ENCODE data around the gene TSPOAP1. TPM values are rescaled to one million over a fixed set of nuclear protein-coding genes. Genes with fewer than 3 reads are reported as not detected.

TSPOAP1 gene
- total RNA-seq, 1 donor from 2014 or later = 27.9 TPM

DNA sequence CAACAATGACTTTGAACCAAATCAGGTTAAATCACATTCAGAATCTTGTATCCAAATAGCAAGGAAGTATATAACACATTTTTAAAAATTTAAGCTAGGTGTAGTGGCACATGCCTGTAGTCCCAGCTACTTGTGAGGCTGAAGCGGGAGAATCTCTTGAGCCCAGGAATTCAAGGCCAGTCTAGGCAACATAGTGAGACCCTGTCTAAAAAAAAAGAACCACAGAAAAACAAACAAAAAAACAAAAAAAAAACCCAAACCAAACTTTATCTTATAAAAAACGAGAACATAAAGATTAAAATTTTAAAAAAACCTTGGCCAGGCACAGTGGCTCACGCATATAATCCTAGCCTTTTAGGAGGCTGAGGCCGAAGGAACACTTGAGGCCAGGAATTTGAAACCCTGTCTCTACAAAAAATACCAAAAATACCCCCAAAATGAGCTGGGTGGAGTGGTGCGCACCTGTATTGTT, 11.8 kb upstream of the TSPOAP1 start:
- H3K4me1 Mint-ChIP-seq = peaks cover 17% of the 10 kb centered on the region
- DNase-seq (ENCODE audit: low read depth, low spot score) = no peak
- H3K36me3 Mint-ChIP-seq (ENCODE audit: low read depth) = peaks cover 7% of the 10 kb centered on the region
- TF ChIP-seq, protein P1, sequence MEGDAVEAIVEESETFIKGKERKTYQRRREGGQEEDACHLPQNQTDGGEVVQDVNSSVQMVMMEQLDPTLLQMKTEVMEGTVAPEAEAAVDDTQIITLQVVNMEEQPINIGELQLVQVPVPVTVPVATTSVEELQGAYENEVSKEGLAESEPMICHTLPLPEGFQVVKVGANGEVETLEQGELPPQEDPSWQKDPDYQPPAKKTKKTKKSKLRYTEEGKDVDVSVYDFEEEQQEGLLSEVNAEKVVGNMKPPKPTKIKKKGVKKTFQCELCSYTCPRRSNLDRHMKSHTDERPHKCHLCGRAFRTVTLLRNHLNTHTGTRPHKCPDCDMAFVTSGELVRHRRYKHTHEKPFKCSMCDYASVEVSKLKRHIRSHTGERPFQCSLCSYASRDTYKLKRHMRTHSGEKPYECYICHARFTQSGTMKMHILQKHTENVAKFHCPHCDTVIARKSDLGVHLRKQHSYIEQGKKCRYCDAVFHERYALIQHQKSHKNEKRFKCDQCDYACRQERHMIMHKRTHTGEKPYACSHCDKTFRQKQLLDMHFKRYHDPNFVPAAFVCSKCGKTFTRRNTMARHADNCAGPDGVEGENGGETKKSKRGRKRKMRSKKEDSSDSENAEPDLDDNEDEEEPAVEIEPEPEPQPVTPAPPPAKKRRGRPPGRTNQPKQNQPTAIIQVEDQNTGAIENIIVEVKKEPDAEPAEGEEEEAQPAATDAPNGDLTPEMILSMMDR (conservative IDR thresholded peaks at IDR 0.05) = no peak
- H3K27ac Mint-ChIP-seq (ENCODE audit: unreplicated experiment) = no peak overlapping the region
- no peaks in the 10 kb centered on the region for H3K9me3 Mint-ChIP-seq
- no peak overlapping the region for H3K4me3 Mint-ChIP-seq
- H3K27me3 Mint-ChIP-seq (ENCODE audit: low read depth) = no peaks in the 10 kb centered on the region

DNA sequence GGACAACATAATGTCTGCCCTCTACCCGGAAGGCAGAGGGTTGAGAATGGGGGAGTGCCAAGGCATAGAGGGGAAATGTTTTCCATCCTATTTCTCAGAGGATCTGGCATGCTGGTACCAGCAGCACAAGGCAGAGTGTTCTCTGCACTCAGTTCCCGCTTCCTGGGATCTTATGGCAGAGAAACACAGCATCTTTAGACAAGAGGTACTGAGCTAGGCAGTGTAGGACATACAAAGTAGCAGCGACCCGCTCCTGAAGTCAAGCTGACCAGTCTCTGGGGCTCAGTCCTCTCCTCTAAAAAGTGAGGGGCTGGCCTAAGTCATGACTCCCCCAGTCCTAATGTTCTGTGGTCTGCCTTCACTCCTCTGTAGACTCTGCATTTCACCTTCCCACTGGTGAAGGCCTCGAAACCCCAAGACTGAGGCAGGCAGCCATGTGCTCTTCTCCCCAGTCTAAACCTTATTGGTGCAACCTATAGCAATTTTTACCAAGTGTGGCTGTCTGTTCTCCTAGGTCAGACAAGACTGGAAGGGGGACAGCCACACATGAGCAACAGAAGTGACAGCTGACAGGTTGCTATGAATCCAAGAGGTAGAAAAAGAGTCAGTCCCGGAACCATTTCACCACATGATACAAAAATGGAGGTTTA, 11.3 kb upstream of the TSPOAP1 start:
- no peak overlapping the region for H3K27ac Mint-ChIP-seq (ENCODE audit: unreplicated experiment)
- TF ChIP-seq, protein P1 (conservative IDR thresholded peaks at IDR 0.05) = no peak
- H3K9me3 Mint-ChIP-seq = no peaks in the 10 kb centered on the region
- H3K4me3 Mint-ChIP-seq = no peak overlapping the region
- H3K4me1 Mint-ChIP-seq = peaks cover 19% of the 10 kb centered on the region
- DNase-seq (ENCODE audit: low read depth, low spot score) = no peak
- H3K36me3 Mint-ChIP-seq (ENCODE audit: low read depth) = peaks cover 6% of the 10 kb centered on the region
- H3K27me3 Mint-ChIP-seq (ENCODE audit: low read depth) = no peaks in the 10 kb centered on the region

DNA sequence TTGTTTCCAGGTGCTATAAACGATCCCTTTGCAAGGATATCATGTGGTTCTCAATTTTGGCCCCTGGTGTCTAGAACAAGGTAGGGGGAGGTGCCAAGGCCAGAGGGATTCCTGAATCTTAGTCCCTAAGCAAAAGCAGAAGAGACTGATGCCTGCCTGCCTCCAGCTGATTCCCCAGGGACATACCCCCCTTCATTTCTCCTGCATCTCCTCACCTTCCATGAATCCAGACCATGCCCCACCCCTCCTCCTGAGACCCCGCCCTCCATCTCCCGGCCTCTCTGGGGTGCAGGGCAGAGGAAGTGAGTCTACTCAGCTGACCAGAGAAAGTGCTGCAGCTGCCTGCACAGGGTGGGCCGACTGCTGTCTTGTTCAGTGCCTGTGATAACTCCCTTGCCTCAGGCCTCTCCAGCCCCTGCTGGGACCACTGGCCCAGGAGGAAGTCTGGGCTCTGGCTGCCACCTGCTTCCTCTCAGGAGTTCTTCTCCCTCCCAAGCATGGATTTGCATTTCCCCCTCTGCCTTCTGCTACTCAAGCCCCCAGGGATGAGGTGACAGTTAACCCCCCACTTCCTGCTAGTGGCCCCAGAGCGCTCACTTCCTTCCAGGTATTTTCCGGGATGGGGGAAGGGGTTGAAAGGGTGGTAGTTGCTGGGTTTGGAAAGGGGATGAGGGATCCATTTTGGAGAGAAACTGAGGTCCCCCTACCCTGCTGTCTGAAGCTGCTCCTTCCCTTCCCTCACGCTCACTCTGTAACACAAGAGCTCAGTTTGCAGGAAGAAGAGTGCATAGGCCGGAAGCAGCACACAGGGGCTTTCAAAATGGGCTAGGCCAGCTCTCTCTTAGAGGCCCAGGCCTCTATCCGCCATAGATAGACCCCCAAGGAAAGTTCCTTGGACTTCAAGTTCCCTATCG, 10.5 kb upstream of the TSPOAP1 start:
- Mint-ChIP-seq H3K27ac (ENCODE audit: unreplicated experiment) (no peak overlapping the region), H3K9me3 (no peaks in the 10 kb centered on the region), H3K36me3 (ENCODE audit: low read depth) (peaks cover 3% of the 10 kb centered on the region), H3K4me3 (no peak overlapping the region), H3K4me1 (peaks cover 19% of the 10 kb centered on the region), H3K27me3 (ENCODE audit: low read depth) (no peaks in the 10 kb centered on the region)
- no peak for DNase-seq (ENCODE audit: low read depth, low spot score)
- TF ChIP-seq, protein P1 (conservative IDR thresholded peaks at IDR 0.05) = no peak

DNA sequence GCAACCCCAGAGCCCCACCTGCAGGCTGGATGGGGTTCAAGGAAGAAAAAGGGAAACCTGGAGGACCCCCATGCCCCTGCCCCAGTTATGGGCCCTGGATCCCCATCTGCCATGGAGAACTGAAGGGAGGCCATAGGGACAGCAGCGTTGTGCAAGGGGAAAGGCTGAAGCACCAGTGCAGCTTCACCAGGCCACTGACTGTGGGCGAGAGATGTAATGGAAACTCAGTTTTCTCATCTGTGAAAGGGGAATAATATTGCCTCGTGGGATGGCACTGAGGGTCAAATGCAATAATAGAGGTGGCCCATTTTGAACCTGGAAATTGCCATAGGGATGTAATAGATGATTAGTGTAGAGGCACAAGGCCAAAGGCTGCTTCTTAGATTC, 9.9 kb upstream of the TSPOAP1 start:
- Mint-ChIP-seq H3K27ac (ENCODE audit: unreplicated experiment) (peak overlapping the region; percentile 78), H3K27me3 (ENCODE audit: low read depth) (no peaks in the 10 kb centered on the region), H3K9me3 (no peaks in the 10 kb centered on the region), H3K4me1 (peaks cover 19% of the 10 kb centered on the region), H3K4me3 (no peak overlapping the region), H3K36me3 (ENCODE audit: low read depth) (peaks cover 2% of the 10 kb centered on the region)
- DNase-seq (ENCODE audit: low read depth, low spot score) = no peak
- TF ChIP-seq, protein P1 (conservative IDR thresholded peaks at IDR 0.05) = no peak

DNA sequence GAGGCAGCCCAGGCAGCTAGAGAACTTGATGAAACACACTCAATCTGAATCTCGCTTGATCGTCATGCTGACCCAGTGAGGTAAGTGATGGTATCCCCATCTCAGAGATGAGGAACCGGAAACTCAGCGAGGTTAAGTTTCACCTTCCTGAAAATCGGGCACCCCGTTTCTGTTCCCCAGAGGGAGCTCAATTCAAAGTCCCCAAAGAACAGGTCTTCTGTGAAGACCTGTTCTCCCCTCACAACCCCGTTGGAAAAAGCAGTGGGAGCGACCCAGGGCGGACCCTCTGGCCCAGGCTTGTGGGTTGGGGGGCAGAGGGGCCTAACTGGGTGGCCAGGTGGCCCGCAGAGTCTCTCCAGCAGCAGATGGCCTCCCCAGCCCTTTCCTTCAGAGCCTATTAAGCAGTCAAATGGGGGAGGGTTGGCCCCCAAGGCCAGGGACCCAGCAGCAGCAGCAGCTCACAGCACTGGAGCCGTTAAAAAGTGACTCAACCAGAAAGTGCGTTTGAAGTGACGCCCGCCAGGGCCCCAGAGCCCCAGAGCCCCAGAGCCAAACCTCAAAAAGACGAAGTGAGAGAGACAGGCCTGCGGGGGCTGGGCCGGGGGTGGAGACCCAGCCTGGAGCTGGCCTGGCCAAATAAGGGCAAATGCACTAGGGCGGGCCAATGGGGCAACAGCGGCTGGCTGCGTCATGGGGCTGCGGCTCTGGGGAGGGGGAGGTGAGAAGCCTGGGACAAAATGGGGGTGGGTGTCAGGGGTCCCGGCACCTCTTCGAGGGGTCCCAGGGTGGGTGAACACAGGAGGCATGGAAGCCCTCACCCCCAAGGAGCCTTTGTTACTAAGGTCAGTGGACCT, 9.2 kb upstream of the TSPOAP1 start:
- H3K27ac Mint-ChIP-seq (ENCODE audit: unreplicated experiment) = peak overlapping the region; percentile 78
- H3K27me3 Mint-ChIP-seq (ENCODE audit: low read depth) = no peaks in the 10 kb centered on the region
- peaks cover 19% of the 10 kb centered on the region for H3K4me1 Mint-ChIP-seq
- no peaks in the 10 kb centered on the region for H3K36me3 Mint-ChIP-seq (ENCODE audit: low read depth)
- TF ChIP-seq, protein P1 (conservative IDR thresholded peaks at IDR 0.05) = no peak
- no peak overlapping the region for H3K4me3 Mint-ChIP-seq
- H3K9me3 Mint-ChIP-seq = no peaks in the 10 kb centered on the region
- DNase-seq (ENCODE audit: low read depth, low spot score) = no peak
